GM23338 (cell line): Measurements from ENCODE around the gene NR0B2. TPM values are rescaled to one million over a fixed set of nuclear protein-coding genes. Genes with fewer than 3 reads are reported as not detected.

ENCODE experiments used
- ATAC-seq: fragments of 200-7000 bp; cut with Tn5 transposase; 3 replicates; pipeline ENCODE4 v1.9.1; 2020
- DNase-seq: peaks from one replicate; pipeline ENCODE4 v3.0.0-alpha.2; 2015; ENCODE audit warnings: low spot score
- H2AFZ ChIP-seq: fragments of 200-600 bp; sonication (generic); 2 replicates; pipeline ENCODE4 v1.8.0; 2016; ENCODE audit warnings: antibody characterized with exemption, mild to moderate bottlenecking, moderate library complexity
- H3F3A ChIP-seq: fragments of 200-600 bp; sonication (generic); replicated peaks from 2 replicates; pipeline ENCODE4 v1.8.0; 2017; ENCODE audit warnings: antibody characterized with exemption, mixed run types, low read depth
- H3K27ac ChIP-seq: fragments of 200-600 bp; sonication (generic); 2 replicates; pipeline ENCODE4 v1.6.1; 2016; ENCODE audit warnings: low read depth
- H3K27me3 ChIP-seq: fragments of 200-600 bp; sonication (generic); 2 replicates; pipeline ENCODE4 v1.8.0; 2016; ENCODE audit warnings: mild to moderate bottlenecking, mixed run types, moderate library complexity; ENCODE audit not compliant: insufficient read depth
- H3K36me3 ChIP-seq: fragments of 200-600 bp; sonication (generic); 2 replicates; pipeline ENCODE4 v1.8.0; 2016; ENCODE audit warnings: mild to moderate bottlenecking; ENCODE audit not compliant: insufficient read depth
- H3K4me1 ChIP-seq: fragments of 200-600 bp; sonication (generic); 2 replicates; pipeline ENCODE4 v1.8.0; 2016; ENCODE audit warnings: mild to moderate bottlenecking, moderate library complexity; ENCODE audit not compliant: insufficient read depth
- H3K4me2 ChIP-seq: fragments of 200-600 bp; sonication (generic); 2 replicates; pipeline ENCODE4 v1.7.1; 2017; ENCODE audit warnings: mixed run types
- H3K4me3 ChIP-seq: fragments of 200-600 bp; sonication (generic); 2 replicates; pipeline ENCODE4 v1.6.1; 2016; ENCODE audit warnings: mixed run types
- H3K79me2 ChIP-seq: fragments of 200-600 bp; sonication (generic); replicated peaks from 2 replicates; pipeline ENCODE4 v1.8.0; 2017; ENCODE audit warnings: mild to moderate bottlenecking; ENCODE audit not compliant: insufficient read depth
- H3K9me2 ChIP-seq: fragments of 200-600 bp; sonication (generic); 2 replicates; pipeline ENCODE4 v1.8.0; 2017; ENCODE audit not compliant: insufficient read depth
- H4K20me1 ChIP-seq: fragments of 200-600 bp; sonication (generic); replicated peaks from 2 replicates; pipeline ENCODE4 v1.8.0; 2017; ENCODE audit warnings: mild to moderate bottlenecking; ENCODE audit not compliant: insufficient read depth
- H3K27ac Mint-ChIP-seq: 2 replicates; pipeline ENCODE4 v1.8.0; 2020; ENCODE audit warnings: inconsistent platforms, mild to moderate bottlenecking, moderate library complexity, mixed read lengths
- H3K27me3 Mint-ChIP-seq: 3 replicates; pipeline ENCODE4 v1.8.0; 2022; ENCODE audit warnings: low read depth, mild to moderate bottlenecking, moderate library complexity, mixed read lengths, inconsistent platforms; ENCODE audit not compliant: insufficient read depth, poor library complexity
- H3K36me3 Mint-ChIP-seq: 3 replicates; pipeline ENCODE4 v1.8.0; 2021; ENCODE audit warnings: low read depth, mild to moderate bottlenecking, inconsistent platforms, moderate library complexity, mixed read lengths
- H3K4me1 Mint-ChIP-seq: 3 replicates; pipeline ENCODE4 v1.8.0; 2020; ENCODE audit warnings: mild to moderate bottlenecking, inconsistent platforms, mixed read lengths
- H3K4me3 Mint-ChIP-seq: 3 replicates; pipeline ENCODE4 v1.8.0; 2021; ENCODE audit warnings: moderate library complexity, mild to moderate bottlenecking, inconsistent platforms, mixed read lengths
- H3K9me3 Mint-ChIP-seq: 3 replicates; pipeline ENCODE4 v1.8.0; 2020; ENCODE audit warnings: moderate library complexity, mild to moderate bottlenecking, inconsistent platforms, mixed read lengths
- CREB1 ChIP-seq: fragments of 250-450 bp; sonication (Bioruptor Pico); IDR thresholded peaks from 2 replicates; pipeline ENCODE4 v1.5.0; 2020; ENCODE audit warnings: low read depth, mild to moderate bottlenecking, moderate library complexity
- EZH2 ChIP-seq: fragments of 200-600 bp; sonication (generic); IDR thresholded peaks from one replicate; pipeline ENCODE4 v1.8.0; 2017; ENCODE audit warnings: antibody characterized with exemption, mild to moderate bottlenecking, low read depth; ENCODE audit not compliant: unreplicated experiment
- EZH2phosphoT487 ChIP-seq: fragments of 200-600 bp; sonication (generic); IDR thresholded peaks from one replicate; pipeline ENCODE4 v1.8.1; 2018; ENCODE audit warnings: antibody characterized with exemption; ENCODE audit not compliant: unreplicated experiment
- JUNB ChIP-seq: IDR thresholded peaks from one replicate; pipeline ENCODE4 v1.6.1; 2016; ENCODE audit warnings: antibody characterized with exemption; ENCODE audit not compliant: unreplicated experiment
- NANOG ChIP-seq: IDR thresholded peaks from 2 replicates; pipeline ENCODE4 v1.6.1; 2016; ENCODE audit warnings: antibody characterized with exemption, borderline replicate concordance
- POLR2AphosphoS5 ChIP-seq: IDR thresholded peaks from 2 replicates; pipeline ENCODE4 v1.6.1; 2016; ENCODE audit warnings: antibody characterized with exemption, low read depth
- ZNF114 ChIP-seq: fragments of 250-450 bp; sonication (Bioruptor Pico); IDR thresholded peaks from 2 replicates; pipeline ENCODE4 v1.5.0; 2020; ENCODE audit warnings: mild to moderate bottlenecking, moderate library complexity
- polyA plus RNA-seq: library from polyadenylated mRNA; unstranded; fragments of >200 nt; fragmentation: Nextera tagmentation; extraction: Ambion mirVana; gene quantifications from 2 replicates; pipeline ENCODE4 v1.2.1, GENCODE V29; 2016
- total RNA-seq: library from RNA; depleted of rRNA; stranded (reverse); fragments of >200 nt; shearing (Covaris generic); gene quantifications from 2 replicates; pipeline ENCODE4 v1.2.3, GENCODE V29; 2014
- TF ChIP-seq, protein P1 (sequence below): IDR thresholded peaks from one replicate; pipeline ENCODE4 v1.6.1; 2018; ENCODE audit warnings: antibody characterized with exemption; ENCODE audit not compliant: unreplicated experiment
- TF ChIP-seq, protein P2 (sequence below), 2 experiments: fragments of 200-600 bp in 1 of 2; sonication (generic) in 1 of 2; conservative IDR thresholded peaks; 2 replicates each; pipeline versions ENCODE4 v1.5.1 to v1.6.1; 2016 to 2017; ENCODE audit warnings: antibody characterized with exemption in 2 of 2, low read depth in 2 of 2, mild to moderate bottlenecking in 2 of 2, moderate library complexity in 1 of 2
- TF ChIP-seq, protein P3 (sequence below): fragments of 250-450 bp; sonication (Bioruptor Pico); IDR thresholded peaks from 2 replicates; pipeline ENCODE4 v1.5.0; 2020; ENCODE audit warnings: mild to moderate bottlenecking, moderate library complexity

Gene NR0B2
- total and polyA plus RNA-seq, 2 experiments from 2014 or later, result 0.18 TPM; not detected in 1

DNA sequence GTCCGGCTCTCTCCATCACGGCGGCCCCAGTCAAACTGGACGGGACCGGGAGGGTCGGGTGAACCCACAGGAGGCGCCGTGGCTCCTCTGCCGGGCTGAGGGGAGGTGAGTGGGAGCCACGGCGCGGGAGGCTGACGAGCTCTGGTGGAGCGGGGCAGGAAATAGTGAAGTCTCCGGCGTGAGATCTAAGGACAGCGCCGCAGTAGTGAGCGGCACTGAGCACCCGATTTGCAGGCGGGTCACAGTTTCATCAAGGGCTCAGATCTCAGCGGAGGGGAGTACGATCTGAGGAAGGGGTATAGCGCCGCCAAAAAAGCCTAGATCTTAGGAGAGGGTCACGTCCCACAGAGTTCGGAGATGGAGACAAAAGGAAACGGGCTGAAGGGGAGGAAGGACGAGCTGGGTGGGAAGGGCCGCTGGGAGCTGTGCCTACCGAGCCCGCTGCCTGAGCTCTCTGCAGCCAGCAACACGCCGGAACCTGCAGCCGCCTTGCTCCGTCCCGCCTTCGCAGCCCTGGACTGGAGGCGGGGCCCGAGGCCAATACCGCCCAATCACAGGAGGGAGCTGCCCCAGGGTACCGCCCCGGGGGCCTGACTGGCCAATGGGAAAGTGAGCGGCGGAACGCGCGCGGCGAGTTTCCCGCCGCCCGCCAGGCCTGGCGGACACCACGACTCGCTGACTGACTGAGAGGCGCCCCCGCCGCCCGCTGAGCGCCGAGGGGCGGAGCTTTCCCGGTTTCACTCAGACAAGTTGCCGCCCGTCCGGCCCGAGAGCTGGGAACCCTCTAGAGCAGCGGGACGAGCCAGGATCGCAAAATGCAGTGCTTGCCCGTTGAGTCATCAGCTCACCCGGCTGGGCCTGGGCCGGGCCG lies 48.9 kb downstream of the NR0B2 start (continued):
- TF ChIP-seq, protein P1, sequence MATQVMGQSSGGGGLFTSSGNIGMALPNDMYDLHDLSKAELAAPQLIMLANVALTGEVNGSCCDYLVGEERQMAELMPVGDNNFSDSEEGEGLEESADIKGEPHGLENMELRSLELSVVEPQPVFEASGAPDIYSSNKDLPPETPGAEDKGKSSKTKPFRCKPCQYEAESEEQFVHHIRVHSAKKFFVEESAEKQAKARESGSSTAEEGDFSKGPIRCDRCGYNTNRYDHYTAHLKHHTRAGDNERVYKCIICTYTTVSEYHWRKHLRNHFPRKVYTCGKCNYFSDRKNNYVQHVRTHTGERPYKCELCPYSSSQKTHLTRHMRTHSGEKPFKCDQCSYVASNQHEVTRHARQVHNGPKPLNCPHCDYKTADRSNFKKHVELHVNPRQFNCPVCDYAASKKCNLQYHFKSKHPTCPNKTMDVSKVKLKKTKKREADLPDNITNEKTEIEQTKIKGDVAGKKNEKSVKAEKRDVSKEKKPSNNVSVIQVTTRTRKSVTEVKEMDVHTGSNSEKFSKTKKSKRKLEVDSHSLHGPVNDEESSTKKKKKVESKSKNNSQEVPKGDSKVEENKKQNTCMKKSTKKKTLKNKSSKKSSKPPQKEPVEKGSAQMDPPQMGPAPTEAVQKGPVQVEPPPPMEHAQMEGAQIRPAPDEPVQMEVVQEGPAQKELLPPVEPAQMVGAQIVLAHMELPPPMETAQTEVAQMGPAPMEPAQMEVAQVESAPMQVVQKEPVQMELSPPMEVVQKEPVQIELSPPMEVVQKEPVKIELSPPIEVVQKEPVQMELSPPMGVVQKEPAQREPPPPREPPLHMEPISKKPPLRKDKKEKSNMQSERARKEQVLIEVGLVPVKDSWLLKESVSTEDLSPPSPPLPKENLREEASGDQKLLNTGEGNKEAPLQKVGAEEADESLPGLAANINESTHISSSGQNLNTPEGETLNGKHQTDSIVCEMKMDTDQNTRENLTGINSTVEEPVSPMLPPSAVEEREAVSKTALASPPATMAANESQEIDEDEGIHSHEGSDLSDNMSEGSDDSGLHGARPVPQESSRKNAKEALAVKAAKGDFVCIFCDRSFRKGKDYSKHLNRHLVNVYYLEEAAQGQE, result no peak
- TF ChIP-seq JUNB, result no peak

DNA sequence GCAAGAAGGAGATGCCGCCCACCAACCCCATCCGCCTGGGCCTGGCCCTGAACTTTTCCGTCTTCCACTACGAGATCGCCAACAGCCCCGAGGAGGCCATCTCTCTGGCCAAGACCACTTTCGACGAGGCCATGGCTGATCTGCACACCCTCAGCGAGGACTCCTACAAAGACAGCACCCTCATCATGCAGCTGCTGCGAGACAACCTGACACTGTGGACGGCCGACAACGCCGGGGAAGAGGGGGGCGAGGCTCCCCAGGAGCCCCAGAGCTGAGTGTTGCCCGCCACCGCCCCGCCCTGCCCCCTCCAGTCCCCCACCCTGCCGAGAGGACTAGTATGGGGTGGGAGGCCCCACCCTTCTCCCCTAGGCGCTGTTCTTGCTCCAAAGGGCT lies 50.1 kb downstream of the NR0B2 start:
- Histone ChIP-seq H3K4me1 (peaks cover 15% of the 10 kb centered on the region), H3K9me2 (no peaks in the 10 kb centered on the region), H3K36me3 (no peaks in the 10 kb centered on the region), H3K27me3 (peaks cover 11% of the 10 kb centered on the region), H3K27ac (no peak overlapping the region), H3K79me2 (no peaks in the 10 kb centered on the region), H3F3A (peaks cover 19% of the 10 kb centered on the region), H4K20me1 (no peaks in the 10 kb centered on the region), H3K4me2 (peak overlapping the region; percentile 96; the same call in 1 of the 2 replicates), H2AFZ (no peak overlapping the region), H3K4me3 (peak overlapping the region; percentile 78; the same call in 1 of the 2 replicates)
- H3K4me1 Mint-ChIP-seq, result peaks cover 40% of the 10 kb centered on the region
- H3K9me3 Mint-ChIP-seq, result no peaks in the 10 kb centered on the region
- peak overlapping the region; percentile 40; the same call in 2 of the 3 replicates for H3K4me3 Mint-ChIP-seq
- DNase-seq, result no peak
- H3K36me3 Mint-ChIP-seq, result no peaks in the 10 kb centered on the region; the same call in 2 of the 3 replicates
- H3K27me3 Mint-ChIP-seq, result peaks cover 30% of the 10 kb centered on the region
- no peak for ATAC-seq
- H3K27ac Mint-ChIP-seq, result no peak overlapping the region
- TF ChIP-seq, protein P2, sequence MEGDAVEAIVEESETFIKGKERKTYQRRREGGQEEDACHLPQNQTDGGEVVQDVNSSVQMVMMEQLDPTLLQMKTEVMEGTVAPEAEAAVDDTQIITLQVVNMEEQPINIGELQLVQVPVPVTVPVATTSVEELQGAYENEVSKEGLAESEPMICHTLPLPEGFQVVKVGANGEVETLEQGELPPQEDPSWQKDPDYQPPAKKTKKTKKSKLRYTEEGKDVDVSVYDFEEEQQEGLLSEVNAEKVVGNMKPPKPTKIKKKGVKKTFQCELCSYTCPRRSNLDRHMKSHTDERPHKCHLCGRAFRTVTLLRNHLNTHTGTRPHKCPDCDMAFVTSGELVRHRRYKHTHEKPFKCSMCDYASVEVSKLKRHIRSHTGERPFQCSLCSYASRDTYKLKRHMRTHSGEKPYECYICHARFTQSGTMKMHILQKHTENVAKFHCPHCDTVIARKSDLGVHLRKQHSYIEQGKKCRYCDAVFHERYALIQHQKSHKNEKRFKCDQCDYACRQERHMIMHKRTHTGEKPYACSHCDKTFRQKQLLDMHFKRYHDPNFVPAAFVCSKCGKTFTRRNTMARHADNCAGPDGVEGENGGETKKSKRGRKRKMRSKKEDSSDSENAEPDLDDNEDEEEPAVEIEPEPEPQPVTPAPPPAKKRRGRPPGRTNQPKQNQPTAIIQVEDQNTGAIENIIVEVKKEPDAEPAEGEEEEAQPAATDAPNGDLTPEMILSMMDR (conservative IDR thresholded peaks at IDR 0.05; ENCODE audit: low read depth in 2 of 2), result no peak
- TF ChIP-seq, protein P3, sequence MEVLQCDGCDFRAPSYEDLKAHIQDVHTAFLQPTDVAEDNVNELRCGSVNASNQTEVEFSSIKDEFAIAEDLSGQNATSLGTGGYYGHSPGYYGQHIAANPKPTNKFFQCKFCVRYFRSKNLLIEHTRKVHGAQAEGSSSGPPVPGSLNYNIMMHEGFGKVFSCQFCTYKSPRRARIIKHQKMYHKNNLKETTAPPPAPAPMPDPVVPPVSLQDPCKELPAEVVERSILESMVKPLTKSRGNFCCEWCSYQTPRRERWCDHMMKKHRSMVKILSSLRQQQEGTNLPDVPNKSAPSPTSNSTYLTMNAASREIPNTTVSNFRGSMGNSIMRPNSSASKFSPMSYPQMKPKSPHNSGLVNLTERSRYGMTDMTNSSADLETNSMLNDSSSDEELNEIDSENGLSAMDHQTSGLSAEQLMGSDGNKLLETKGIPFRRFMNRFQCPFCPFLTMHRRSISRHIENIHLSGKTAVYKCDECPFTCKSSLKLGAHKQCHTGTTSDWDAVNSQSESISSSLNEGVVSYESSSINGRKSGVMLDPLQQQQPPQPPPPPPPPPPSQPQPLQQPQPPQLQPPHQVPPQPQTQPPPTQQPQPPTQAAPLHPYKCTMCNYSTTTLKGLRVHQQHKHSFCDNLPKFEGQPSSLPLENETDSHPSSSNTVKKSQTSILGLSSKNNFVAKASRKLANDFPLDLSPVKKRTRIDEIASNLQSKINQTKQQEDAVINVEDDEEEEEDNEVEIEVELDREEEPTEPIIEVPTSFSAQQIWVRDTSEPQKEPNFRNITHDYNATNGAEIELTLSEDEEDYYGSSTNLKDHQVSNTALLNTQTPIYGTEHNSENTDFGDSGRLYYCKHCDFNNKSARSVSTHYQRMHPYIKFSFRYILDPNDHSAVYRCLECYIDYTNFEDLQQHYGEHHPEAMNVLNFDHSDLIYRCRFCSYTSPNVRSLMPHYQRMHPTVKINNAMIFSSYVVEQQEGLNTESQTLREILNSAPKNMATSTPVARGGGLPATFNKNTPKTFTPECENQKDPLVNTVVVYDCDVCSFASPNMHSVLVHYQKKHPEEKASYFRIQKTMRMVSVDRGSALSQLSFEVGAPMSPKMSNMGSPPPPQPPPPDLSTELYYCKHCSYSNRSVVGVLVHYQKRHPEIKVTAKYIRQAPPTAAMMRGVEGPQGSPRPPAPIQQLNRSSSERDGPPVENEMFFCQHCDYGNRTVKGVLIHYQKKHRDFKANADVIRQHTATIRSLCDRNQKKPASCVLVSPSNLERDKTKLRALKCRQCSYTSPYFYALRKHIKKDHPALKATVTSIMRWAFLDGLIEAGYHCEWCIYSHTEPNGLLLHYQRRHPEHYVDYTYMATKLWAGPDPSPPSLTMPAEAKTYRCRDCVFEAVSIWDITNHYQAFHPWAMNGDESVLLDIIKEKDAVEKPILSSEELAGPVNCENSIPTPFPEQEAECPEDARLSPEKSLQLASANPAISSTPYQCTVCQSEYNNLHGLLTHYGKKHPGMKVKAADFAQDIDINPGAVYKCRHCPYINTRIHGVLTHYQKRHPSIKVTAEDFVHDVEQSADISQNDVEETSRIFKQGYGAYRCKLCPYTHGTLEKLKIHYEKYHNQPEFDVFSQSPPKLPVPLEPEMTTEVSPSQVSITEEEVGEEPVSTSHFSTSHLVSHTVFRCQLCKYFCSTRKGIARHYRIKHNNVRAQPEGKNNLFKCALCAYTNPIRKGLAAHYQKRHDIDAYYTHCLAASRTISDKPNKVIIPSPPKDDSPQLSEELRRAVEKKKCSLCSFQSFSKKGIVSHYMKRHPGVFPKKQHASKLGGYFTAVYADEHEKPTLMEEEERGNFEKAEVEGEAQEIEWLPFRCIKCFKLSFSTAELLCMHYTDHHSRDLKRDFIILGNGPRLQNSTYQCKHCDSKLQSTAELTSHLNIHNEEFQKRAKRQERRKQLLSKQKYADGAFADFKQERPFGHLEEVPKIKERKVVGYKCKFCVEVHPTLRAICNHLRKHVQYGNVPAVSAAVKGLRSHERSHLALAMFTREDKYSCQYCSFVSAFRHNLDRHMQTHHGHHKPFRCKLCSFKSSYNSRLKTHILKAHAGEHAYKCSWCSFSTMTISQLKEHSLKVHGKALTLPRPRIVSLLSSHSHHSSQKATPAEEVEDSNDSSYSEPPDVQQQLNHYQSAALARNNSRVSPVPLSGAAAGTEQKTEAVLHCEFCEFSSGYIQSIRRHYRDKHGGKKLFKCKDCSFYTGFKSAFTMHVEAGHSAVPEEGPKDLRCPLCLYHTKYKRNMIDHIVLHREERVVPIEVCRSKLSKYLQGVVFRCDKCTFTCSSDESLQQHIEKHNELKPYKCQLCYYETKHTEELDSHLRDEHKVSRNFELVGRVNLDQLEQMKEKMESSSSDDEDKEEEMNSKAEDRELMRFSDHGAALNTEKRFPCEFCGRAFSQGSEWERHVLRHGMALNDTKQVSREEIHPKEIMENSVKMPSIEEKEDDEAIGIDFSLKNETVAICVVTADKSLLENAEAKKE (CRISPR knock-in tag), result no peak
- TF ChIP-seq POLR2AphosphoS5, result no peak
- TF ChIP-seq EZH2, result no peak
- TF ChIP-seq JUNB, result no peak
- no peak for TF ChIP-seq EZH2phosphoT487
- TF ChIP-seq CREB1 (CRISPR knock-in tag), result no peak
- no peak for TF ChIP-seq NANOG
- no peak for TF ChIP-seq ZNF114 (CRISPR knock-in tag)
